SKM-1 treated with dmso at 0.1 percent for 144 hours (cell line): ENCODE results near the gene UBE3A.
"Not testable (repeated sequence)": the region's sequence is repeated elsewhere in the genome, so short reads cannot be mapped to it uniquely, and the experiment has no call there.

Source experiments
- DNase-seq: peaks from one replicate; lab custom pipeline; 2025; ENCODE audit not compliant: unreplicated experiment; lab: John Stamatoyannopoulos, UW

The UBE3A gene

GRCh38 chr15:25439369-25439836, 579 bp upstream of the UBE3A start:
- DNase-seq: no peak

- DNase-seq: peak; percentile 5
Measured at GRCh38 chr15:25437777-25438600, 835 bp downstream of the UBE3A start.

- no peak for DNase-seq
Measured at GRCh38 chr15:25436707-25437106, 2.1 kb downstream of the UBE3A start.

GRCh38 chr15:25435474-25436243, 3.2 kb downstream of the UBE3A start:
- DNase-seq: no peak

- no peak for DNase-seq
Measured at GRCh38 chr15:25433118-25433865, 5.5 kb downstream of the UBE3A start.

DNA sequence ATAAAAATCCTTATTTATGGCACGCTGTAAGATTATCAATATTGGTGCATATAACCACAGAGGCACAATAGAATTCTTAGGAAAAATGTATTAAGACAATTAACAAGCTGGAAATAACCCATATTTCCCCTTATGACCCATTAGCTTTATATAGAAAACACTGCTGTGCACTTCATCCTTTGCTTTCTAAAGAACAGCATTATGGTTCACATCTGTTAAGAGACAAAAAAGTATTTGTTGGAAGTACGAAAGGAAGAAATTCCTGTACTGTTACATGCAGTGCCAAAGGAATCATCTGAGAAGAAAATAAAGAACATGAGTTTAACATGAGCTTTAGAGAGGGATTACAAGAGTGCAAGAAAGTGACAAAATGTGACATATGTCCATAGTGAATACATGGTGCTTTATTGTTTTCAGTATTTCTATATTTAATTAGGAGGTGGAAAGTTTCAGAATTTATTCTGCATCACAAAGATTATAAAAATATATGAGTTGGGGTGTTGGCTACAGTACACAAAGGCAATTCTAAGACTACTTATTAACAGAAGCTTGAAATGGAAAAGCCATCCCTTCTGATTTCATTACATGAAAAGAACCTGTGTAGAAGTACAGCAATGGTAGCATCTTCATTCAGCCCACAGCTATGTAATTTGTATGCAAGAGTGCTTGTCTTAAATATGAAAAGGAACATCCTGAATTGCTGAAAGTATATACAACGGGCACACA, 6.8 kb downstream of the UBE3A start:
- DNase-seq: no peak

DNA sequence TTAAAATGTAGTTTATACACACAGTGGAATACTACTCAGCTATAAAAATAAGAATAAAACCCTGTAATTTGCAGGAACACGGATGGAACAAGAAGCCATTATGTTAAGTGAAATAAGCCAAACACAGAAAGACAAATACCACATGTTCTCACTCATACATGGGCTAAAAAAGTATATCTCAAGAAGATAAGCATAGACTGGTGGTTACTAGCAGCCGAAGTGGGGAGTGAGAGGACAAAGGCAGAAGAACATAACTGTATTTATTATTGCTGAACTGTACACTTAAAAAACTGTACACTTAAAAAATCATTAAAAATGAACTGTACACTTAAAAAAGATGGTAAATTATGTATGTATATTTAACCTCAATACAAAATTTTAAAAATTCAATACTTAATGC, 11.0 kb downstream of the UBE3A start:
- DNase-seq: no peak

DNA sequence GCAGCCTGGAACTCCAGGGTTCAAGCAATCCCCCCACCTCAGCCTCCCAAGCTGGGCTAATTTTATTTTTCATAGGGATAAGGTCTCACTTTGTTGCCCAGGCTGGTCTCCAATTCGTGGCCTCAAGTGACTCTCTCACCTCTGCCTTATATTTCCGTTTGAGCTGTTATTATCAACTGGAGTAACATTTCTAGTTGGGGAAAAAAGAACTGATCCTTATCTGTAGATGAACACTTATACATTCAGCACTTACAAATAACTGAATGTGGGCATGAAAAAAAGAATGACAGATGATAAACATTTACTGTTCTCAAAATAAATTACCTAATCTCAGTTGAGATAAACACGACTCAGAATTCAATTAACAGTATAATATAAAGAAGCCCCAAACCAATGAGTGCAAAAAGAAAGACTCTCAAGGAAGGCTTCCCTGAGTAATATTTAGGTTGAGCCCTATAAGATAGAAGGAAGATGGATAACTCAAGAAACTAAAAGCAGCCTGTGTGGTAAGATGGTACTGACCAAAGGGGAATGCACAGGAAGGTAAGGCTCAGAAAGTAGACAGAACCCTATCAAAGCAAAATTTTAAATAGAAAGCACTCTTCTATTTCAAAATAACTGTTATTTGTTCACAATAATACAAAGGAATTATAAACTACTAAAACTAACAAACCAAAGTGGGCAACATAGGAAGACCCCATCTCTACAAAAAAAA, 11.8 kb downstream of the UBE3A start:
- no peak for DNase-seq

- DNase-seq: no peak
Measured at GRCh38 chr15:25424073-25424472, 14.8 kb downstream of the UBE3A start.

DNA sequence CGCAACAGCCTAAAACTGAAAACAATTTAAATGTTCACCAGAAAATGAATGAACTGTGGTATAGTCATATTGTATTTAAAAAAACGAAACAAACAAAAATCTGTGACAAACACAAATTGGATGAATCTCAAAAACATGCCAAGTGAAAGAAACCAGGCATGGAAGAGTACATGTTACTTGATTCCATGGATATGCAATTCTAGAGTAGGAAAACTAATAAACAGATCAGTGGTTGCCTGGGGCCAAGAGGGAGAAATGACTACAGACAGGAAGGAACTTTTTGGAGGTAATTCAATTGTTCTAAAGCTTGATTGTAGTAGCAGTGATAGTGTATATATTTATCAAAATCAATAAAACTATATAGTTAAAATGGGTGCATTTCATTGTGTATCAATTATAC, 16.8 kb downstream of the UBE3A start:
- no peak for DNase-seq

DNA sequence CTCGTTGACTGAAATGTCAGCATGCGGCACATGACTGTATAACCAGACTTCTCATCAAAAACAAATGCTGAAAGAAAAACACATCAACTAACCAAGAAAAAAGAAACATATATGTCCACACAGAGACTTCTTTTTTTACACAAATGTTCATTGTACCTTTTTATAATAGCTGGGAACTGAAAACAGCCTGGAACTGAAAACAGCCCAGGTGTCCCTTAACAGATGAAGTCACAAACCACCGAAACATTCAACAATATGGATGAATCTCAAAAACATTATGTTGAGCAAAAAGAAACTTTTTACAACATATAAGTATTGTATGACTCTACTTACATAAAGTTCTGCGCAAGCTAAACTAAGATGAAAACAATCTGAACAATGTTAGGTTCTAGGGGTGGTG, 20.6 kb downstream of the UBE3A start:
- DNase-seq: no peak

- no peak for DNase-seq
Measured at GRCh38 chr15:25417604-25418003, 21.2 kb downstream of the UBE3A start.

- no peak for DNase-seq
Measured at GRCh38 chr15:25416693-25417092, 22.1 kb downstream of the UBE3A start.

DNA sequence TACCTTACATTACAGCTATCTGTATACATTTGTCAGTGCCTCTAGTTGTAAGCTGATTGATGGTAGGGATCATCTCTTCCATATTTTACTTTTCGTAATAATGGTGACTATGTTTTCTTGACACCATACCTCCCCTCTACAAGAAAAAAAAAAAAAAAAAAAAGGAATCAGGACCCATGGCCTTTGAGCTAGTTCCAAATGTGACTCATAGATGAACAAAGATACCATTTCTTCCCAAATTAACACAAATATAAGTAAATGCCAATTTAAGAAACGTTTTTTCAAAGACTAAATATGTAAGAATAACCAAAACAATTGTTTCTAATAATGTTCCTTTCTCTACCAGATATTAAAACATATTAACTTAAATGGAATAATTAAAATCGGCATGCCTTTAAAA, 23.1 kb downstream of the UBE3A start:
- no peak for DNase-seq

GRCh38 chr15:25415217-25415616, 23.6 kb downstream of the UBE3A start:
- DNase-seq: no peak

GRCh38 chr15:25410649-25411048, 28.2 kb downstream of the UBE3A start:
- peak; percentile 24 for DNase-seq

DNA sequence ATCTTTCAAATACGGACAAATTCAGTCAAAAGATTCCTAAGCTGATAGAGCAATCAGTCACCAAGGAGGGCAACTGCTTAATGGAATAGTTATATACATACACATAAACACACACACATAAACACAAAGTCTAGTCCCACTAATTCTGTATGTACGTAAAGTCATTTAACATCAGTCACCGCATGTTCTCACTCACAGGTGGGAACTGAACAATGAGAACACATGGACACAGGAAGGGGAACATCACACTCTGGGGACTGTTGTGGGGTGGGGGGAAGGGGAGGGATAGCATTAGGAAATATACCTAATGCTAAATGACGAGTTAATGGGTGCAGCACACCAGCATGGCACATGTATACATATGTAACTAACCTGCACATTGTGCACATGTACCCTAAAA, 29.1 kb downstream of the UBE3A start:
- DNase-seq: not testable (repeated sequence)

GRCh38 chr15:25408929-25409328, 29.9 kb downstream of the UBE3A start:
- no peak for DNase-seq

- no peak for DNase-seq
Measured at GRCh38 chr15:25408428-25408827, 30.4 kb downstream of the UBE3A start.

DNA sequence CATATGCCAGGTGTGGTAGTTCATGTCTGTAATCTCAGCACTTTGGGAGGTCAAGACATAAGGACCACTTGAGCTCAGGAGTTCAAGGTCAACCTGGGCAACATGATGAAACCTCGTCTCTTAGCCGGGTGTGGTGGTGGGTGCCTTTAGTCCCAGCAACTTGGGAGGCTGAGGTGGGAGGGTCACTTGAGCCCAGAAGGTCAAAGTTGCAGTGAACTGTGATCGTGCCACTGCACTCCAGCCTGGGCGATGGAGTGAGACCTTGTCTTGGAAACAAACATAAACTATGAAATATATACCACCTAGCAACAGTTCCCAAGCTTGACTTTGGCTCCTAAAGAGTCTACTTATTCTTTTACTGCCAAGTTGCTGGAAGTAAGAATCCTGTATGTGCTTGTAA, 30.9 kb downstream of the UBE3A start:
- DNase-seq: no peak
